Stimulated activated CD8-positive, alpha-beta memory T cell treated with anti-CD3 and anti-CD28 coated beads, Interleukin-7, amount 100 ng/mL, for 4 hours (primary cell): ENCODE data around the gene SH2D3A.
"Not testable (repeated sequence)": the region's sequence is repeated elsewhere in the genome, so short reads cannot be mapped to it uniquely, and the experiment has no call there.

Source experiments
- DNase-seq, 2 donors: peaks; one replicate each; pipeline ENCODE4 v3.0.0-alpha.2; 2020; ENCODE audit warnings: low read depth in 2 of 2

The SH2D3A gene

DNA sequence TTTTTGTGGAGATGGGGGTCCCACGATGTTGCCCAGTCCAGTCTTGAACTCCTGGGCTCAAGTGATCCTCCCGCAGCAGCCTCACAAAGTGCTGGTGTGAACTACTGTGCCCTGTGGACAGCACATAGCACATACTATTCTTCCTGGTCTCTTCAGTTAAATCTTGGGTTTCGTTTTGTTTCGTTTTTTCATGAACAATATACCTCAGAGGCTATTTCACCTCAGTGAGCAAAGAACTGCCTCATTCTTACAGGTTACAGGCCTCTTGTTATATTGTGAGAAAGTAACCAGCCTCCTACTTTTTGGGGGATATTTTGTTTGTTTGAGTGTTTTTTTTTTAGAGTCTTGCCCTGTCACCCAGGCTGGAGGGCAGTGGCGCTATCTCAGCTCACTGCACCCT lies 45.5 kb downstream of the SH2D3A start:
- DNase-seq = no peak

DNA sequence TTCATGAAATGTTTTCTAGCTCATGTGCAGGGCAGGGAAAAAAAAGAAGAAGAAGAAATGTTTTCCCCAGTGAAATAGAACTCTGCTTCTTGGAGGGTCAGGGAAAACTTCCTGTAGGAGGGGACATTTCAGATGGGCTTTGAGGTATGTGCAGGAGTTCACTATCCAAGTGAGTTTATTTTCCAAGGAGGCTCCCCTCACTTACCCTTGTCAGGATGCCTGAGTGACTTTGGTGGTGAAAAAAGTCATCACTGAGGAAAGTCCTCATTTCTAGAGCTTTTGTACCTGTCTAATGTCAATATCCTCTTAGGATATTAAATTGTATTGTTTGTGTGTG lies 46.1 kb downstream of the SH2D3A start:
- no peak for DNase-seq

DNA sequence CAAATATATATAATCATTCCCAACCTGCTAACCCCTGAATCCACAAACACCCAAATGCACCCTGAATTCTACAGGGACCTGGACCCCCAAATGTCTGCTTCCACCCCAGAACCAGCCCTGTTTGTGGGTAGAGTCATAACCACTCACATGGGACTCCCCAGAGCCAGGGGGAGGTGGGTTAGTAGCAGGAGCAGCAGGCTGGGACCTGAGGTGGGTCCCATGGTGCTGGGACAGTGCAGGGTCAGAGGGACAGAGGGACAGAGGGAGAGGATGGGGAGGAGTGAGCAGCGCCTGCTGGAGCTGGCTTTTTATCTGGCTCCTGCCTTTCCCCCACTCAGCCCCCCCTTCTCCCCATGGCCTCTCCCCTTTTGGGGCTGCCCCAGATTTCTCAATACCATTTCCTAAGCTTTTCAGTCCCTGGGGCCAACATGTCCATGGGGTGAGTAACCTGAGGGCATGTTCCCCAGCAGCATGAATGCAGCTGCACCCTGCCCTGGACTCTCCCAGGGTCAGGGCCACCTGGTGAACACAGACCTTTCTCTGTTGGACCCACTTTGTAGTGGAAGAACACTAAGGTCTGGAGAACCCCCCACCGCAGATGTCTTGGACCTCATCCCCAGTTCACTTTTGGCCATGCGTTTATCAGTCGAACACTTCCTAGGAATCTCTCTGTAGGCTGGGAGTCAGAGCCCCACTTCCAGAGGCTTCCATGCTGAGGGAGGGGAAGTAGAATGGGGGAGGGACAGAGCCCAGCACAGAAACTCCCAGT lies 46.7 kb downstream of the SH2D3A start, which contains the start of gene C3:
Gene C3 (minus strand): TSS at position 282 of the 769 bp plus-strand sequence. CDS start 61 bp downstream, at position 221.
- no peak for DNase-seq

DNA sequence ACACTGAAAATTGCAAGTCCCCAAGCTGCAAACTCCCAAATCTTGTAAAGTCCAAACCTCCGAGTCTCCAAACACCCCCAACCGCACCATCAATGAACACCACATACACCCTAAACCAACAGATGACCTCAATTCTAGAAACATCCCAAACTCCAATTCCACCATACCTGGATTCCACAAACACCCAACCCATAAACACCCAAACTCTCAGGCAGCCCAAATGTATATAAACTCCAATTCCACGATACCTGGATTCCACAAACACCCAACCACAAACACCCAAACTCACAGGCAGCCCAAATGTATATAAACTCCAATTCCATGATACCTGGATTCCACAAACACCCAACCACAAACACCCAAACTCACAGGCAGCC lies 47.3 kb downstream of the SH2D3A start:
- no peak for DNase-seq

DNA sequence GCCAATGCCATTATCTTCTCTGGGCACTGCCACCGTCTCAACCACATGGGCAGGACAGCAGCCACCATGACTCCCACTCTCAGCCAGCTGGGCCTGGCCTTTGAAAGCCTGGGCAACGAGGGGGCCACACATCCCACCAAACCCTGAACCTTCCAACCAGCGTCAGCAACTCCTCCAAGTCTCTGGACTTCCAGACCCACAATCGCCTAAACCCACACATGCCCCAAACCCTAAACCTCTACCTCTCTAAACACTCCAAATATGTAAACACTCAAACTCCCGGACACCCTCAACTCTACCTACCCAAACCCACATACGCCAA lies 47.7 kb downstream of the SH2D3A start:
- DNase-seq = no peak

DNA sequence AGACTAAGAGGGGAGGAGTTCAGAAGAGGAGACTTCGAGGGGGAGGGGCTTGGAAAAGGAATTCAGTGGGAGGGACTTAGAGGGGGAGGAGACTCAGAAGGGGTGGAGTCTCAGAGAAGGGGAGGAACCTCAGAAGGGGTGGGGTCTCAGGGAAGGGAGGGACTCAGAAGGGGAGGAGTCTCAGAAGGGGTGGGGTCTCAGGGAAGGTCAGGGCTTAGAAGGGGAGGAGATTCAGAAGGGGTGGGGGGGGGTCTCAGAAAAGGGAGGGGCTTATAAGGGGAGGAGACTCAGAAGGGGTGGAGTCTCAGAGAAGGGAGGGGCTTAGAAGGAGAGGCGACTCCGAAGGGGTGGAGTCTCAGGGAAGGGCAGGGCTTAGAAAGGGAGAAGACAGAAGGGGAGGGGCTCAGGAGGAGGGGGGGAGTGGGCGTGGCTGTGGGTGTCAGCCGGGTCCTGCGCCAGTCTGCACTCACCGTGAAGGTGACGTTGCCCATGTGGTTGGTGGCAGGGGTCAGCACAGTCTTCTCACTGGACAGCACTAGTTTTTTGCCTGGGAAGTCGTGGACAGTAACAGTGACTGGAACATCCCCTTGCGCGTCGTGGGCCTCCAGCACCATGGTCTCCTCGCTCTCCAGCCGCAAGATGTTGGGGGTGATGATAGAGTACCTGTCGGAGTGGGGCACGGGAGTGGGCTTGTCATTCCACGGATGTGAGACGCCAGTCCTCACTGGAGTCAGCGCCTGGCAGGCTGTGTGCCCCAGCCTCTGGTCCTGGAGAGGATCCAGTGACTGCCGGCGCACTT lies 48.3 kb downstream of the SH2D3A start:
- DNase-seq = no peak

DNA sequence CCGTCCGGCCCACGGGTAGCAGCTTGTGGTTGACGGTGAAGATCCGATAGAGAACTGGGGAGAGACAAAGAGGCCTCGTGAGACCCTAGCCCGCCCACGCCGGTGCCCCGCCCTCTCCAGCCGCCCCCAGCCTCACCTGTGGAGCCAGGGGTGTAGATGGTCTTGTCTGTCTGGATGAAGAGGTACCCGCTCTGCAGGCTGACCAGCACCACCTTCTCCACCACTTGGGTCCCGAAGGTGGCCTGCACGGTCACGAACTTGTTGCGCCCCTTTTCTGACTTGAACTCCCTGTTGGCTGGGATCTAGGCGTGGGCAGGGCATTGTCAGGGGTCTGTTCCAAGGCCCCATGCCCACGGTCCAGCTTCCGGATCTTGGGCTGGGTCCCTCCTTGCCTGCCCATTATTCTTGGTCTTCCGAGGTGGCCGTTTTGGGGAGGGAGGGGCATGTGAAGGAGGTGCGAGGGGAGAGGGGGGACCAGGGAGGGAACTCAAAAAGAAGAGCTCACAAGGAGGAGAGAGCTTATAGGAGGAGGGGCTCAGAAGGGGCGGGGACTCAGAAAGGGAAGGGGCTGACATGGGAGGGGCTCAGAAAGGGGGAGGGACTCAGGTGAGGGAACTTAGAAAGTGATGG lies 49.0 kb downstream of the SH2D3A start:
- no peak for DNase-seq

DNA sequence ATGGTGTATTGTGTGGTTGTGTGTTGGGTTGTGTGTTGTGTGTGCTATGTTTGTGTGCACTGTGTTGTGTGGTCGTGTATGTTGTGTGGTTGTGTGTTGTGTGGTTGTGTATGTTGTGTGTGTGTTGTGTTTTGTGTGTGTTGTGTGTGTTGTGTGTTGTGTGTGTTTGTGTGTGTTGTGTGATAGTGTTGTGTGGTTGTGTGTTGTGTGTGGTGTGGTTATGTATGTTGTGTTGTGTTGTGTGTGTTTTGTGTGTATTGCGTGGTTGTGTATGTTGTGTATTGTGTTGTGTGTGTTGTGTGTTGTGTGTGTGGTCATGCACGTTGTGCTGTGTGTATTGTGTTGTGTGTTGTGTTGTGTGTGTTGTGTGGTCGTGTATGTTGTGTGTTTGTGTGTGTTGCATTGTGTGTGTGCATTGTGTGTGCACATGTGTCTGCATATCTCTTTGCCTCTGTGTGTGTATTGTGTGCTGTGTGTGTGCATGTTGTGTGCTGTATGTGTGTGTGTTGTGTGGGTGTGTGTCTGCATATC lies 49.7 kb downstream of the SH2D3A start:
- DNase-seq = no peak

DNA sequence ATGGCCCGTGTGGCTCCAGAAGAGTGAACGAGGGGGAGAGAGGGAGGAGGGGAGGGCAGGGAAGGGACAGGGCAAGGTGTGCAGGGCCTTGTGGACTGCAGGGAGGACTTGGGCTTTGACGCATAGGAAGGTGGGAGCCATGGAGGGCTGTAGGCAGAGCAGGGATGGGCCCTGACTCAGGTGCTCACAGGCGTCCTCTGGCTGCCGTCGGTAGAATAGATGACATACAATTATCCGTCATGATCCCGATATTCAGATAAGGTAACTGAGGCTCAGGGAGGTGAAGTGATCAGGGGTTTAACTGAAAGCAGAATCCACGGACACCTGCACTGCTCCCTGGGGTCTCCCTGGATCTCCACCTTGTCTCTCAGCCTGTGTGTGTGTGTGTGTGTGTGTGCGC lies 50.2 kb downstream of the SH2D3A start:
- DNase-seq = no peak

DNA sequence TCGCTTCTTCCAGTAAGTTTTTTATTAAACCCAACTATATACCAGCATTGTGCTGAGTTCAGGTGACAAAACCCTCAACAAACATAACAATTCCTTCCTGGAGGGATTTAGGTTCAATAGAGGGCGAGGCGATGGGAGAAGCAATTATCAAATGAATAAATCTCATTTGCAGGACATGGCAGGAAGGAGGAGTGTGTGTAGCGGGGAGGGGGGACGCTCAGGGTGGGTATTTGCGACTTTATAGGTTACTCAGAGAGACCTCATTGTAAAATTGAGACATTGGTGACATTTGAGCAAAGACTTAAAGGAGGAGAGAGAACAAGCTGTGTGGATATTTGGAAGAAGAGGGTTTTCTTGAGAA lies 50.6 kb downstream of the SH2D3A start:
- no peak for DNase-seq

DNA sequence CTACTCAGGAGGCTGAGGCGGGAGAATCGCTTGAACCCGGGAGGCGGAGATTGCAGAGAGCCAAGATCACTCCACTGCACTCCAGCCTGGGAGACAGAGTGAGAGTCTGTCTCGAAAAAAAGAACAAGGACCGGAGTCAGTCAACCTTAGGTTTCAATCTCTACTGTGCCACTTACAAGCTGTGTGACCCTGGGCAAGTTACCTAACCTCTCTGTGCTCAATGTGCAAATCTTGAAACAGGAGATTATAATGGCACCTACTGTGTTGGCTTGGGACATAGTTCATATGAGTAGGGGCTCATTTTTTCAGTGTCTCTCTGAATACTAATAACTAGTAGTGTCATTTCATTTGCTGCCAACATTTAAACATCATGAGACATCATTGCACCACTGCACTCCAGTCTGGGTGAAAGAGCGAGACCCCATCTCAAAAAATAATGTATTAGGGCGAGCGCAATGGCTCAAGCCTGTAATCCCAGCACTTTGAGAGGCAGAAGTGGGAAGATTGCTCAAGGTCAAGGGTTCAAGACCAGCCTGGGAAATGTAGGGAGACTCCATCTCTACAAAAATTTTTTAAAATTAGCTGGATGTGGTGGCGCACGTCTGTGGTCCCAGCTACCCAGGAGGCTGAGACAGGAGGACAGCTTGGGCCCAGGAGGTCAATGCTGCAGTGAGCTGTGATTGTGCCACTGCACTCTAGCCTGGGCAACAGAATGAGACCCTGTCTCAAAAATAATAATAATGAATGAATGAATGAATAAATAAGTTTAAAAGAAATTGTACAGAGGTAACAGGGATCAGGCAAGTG lies 52.3 kb downstream of the SH2D3A start:
- no peak for DNase-seq

DNA sequence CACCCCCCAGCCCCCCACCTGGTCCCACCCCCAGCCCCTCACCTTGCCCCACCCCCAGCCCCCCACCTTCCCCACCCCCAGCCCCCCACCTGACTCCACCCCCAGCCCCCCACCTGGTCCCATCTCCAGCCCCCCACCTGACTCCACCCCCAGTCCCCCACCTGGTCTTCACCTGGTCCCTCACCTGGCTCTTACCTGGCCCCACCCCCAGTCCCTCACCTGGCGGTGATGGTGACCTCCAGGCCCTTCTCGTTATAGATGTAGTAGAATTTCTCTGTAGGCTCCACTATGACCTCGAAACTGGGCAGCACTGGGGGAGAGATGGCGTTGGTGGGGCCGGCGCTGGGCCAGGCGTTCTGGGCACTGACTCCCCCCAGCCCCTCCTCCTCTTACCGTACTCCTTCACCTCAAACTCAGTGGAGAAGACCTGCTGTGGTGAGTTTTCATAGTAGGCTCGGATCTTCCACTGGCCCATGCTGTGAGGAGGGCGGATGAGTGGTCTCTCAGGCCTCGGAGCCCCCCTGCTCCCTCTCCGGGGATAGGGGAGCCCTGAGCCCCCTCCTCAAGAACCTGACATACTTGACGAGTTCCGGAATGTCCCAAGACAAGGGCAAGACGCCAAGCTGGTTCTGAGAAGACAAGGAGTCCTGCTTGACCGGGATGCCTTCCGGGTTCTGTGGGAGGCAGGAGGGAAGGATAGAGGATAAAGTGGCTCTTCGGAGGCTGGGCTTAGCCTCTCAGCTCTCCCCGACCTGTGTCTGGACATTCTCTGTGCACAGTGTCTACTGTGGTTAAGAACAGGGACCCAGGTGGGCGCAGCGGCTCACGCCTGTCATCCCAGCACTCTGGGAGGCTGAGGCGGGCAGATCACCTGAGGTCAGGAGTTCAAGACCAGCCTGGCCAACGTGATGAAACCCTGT lies 53.2 kb downstream of the SH2D3A start:
- DNase-seq = no peak

DNA sequence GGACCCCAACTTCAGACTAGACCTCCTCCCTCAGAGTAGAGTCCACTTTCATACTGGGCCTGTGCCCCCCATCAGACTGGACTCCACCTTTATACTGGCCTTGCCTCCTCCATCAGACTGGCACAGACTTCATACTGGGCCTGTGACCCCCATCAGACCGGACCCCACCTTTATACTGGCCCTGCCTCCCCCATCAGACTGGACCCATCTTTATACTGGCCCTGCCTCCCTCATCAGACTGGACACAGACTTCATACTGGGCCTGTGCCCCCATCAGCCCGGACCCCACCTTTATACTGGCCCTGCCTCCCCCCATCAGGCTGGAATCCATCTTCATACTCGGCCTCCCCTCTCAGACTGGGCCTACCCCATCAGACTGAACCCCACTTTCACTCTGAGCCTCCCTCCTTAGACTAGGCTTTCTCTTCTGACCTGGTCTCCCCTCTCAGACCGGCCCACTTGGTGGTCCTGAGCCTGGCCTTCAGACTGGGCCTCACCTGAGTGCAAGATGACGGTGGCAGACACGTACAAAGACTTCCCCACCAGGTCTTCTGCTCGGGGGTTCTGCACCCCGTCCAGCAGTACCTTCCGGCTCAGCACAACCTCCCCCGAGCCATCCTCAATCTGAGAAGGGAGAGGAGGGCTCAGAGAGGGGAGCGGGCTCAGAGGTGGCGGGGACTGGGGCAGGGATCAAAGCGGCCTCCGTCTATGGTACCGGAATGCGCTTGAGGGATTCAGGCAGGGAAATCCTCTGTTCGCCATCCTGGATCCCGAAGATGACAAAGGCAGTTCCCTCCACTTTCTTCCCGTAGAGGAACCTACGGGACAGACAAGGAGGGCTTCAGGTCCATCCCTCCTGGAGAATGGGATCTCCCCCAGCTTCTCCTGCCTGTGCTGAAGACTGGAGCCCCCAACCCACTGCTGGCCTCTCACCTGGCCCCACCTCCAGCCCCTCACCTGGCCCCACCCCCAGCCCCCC lies 54.3 kb downstream of the SH2D3A start:
- no peak for DNase-seq

DNA sequence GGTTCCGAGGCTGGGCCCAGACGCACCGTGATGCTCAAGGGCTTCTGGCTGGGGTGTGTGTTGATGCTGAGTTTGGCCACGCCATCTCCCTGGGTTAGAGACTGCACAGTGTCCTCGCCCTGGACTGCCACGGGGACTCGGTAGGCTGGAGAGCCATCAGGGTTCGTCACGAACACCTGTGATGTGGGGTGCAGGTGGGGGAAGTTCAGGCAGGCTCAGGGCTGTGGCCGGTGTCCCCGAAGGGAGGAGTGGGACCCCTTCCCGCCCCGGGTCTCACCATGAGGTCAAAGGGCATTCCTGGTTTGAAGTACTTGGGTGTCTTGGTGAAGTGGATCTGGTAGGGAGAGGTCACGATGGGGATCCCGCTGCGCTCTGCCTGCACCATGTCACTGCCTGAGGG lies 55.0 kb downstream of the SH2D3A start:
- DNase-seq = no peak

DNA sequence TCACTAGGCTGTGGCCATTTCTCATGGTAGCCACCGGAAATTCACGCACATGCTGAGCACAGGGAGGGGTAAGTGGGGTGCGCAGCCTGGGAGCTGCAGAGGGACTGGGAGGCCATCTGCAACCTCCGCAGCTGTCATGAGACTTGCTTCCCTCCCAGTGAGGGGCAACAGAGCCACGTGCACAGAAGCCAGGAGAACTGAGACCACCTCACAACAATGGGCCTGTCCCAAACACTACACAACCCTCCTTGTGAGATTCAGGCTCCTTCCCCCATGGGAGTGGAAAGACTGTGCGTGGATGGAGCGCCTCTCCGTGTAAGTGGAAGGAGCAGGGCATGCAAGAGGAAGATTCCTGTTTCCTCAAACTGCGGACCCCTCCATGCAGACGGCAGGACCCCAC lies 55.6 kb downstream of the SH2D3A start:
- DNase-seq = no peak

DNA sequence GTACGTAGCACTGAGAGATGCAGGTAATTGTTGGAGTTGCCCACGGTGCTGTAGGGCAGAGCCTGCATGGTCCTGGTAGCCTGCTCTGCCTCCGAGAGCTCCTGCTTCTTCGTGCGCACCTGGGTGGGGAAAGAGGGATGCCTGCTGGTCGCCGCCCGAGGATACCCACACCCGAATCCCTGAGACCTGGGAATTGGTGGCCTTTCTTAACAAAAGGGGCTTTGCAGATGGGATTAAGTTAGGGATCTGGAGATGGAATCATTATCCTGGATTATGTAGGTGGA lies 56.2 kb downstream of the SH2D3A start:
- no peak for DNase-seq

DNA sequence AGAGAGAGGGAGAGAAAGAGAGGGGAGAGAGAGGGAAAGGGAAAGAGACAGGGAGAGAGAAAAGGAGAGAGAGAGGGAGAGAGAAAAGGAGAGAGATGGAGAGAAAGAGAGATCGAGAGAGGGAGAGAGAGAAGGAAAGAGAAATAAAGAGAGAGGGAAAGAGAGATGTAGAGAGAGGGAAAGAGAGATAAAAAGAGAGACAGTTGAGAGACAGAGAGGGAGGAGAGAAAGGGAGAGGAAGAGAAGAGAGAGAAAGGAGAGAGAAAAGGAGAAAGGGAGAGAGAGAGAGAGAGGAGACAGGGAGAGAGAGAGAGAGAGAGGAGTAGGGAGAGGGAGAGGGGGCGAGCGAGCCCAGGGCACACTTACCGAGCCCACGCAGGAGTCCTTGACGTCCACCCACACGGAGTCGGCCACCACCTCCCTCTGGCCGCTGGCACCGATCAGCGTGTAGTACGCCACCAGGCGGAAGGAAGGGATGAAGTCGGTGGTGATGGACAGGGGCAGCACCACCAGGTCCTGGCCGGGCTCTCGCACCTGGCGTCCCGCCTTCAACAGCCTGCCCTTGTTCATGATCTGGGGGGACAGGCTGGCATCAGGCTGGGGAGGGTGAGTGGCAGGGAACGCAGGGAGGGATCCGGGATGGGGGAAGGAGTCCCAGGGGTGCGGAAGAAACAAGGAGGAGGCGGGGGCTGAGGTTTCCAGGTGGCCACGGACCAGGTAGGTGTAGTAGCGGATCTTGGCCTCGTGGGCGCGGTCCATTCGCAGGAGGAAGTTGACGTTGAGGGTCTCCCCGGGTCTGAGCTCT lies 56.8 kb downstream of the SH2D3A start:
- no peak for DNase-seq

DNA sequence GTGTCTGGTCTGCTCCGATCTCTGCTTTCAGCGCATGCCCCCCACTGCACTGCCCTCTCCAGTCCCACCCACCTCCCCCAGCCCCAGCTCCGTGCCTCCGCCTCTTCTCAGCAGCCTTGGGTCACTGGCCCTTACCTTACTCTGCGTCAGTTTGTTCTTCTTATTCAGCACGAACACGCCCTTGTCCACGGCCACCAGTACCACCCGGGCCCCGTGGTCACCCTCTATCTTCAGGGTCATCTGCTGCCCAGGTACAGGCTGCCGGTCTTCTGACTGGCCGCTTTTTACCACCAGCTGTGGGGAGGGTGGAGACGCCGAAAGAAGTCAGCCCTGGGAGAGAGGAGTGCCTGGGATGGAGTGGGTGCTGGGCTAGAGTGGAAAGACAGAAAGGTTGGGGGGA lies 57.7 kb downstream of the SH2D3A start:
- no peak for DNase-seq

DNA sequence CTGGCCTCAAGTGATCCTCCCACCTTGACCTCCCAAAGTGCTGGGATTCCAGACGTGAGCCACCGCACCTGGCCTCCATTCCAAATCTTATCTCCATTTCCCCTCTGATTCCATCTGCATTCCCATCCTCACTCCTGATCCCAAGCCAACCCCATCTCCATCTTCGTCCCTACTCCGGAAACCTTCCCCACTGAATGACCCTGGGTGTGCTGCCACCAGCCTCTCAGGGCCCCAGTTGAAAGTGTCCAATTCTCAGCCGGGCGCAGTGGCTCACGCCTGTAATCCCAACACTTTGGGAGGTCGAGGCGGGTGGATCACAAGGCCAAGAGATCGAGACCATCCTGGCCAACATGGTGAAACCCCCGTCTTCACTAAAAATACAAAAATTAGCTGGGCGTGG lies 58.3 kb downstream of the SH2D3A start:
- not testable (repeated sequence) for DNase-seq
